LoVo (cell line): ENCODE data around the gene COX4I1.
"Not testable (repeated sequence)": the region's sequence is repeated elsewhere in the genome, so short reads cannot be mapped to it uniquely, and the experiment has no call there.

Source experiments
- DNase-seq: peaks from one replicate; pipeline ENCODE4 v3.0.0-alpha.2; 2016; ENCODE audit warnings: low spot score

Gene COX4I1

GRCh38 chr16:85800321-85800669, 800 bp downstream of the COX4I1 start:
- DNase-seq: no peak

GRCh38 chr16:85803570-85803969, 4.1 kb downstream of the COX4I1 start:
- no peak for DNase-seq

GRCh38 chr16:85805442-85806045, 6.0 kb downstream of the COX4I1 start:
- DNase-seq: no peak

GRCh38 chr16:85806539-85806938, 7.0 kb downstream of the COX4I1 start:
- DNase-seq: no peak

- not testable (repeated sequence) for DNase-seq
These were observed 7.8 kb downstream of the COX4I1 start for GRCh38 chr16:85807340-85807739.

- DNase-seq: not testable (repeated sequence)
These were observed 8.6 kb downstream of the COX4I1 start for GRCh38 chr16:85808104-85808503.

- no peak for DNase-seq
These were observed 9.4 kb downstream of the COX4I1 start for GRCh38 chr16:85808926-85809325.

GRCh38 chr16:85809645-85810044, 10.2 kb downstream of the COX4I1 start:
- no peak for DNase-seq

GRCh38 chr16:85810097-85810741, 10.7 kb downstream of the COX4I1 start:
- no peak for DNase-seq

- DNase-seq: no peak
These were observed 11.2 kb downstream of the COX4I1 start for GRCh38 chr16:85810742-85811115.

- no peak for DNase-seq
These were observed 12.7 kb downstream of the COX4I1 start for GRCh38 chr16:85812031-85812807.

GRCh38 chr16:85812811-85813700, 13.6 kb downstream of the COX4I1 start:
- no peak for DNase-seq

GRCh38 chr16:85816159-85816558, 16.7 kb downstream of the COX4I1 start:
- no peak for DNase-seq

GRCh38 chr16:85817195-85817594, 17.7 kb downstream of the COX4I1 start:
- DNase-seq: not testable (repeated sequence)

GRCh38 chr16:85819245-85819644, 19.8 kb downstream of the COX4I1 start:
- peak; percentile 58 for DNase-seq

- no peak for DNase-seq
These were observed 20.3 kb downstream of the COX4I1 start for GRCh38 chr16:85819771-85820170.

GRCh38 chr16:85820604-85821372, 21.3 kb downstream of the COX4I1 start:
- no peak for DNase-seq

GRCh38 chr16:85821390-85822135, 22.1 kb downstream of the COX4I1 start:
- DNase-seq: peak; percentile 71

GRCh38 chr16:85822145-85822544, 22.6 kb downstream of the COX4I1 start:
- DNase-seq: no peak

GRCh38 chr16:85823328-85823920, 23.9 kb downstream of the COX4I1 start:
- DNase-seq: no peak
